Esophagus muscularis mucosa (tissue), 4 donors: Measurements from ENCODE around the gene ACER3.

ENCODE experiments used
- CTCF ChIP-seq, 3 experiments: fragments of 200-600 bp in 2 of 3; fragments of 450-650 bp in 1 of 3; sonication (generic) in 2 of 3; IDR thresholded peaks; one replicate each; pipeline ENCODE4 v1.5.1; 2017 to 2019; ENCODE audit warnings: antibody characterized with exemption in 3 of 3, mild to moderate bottlenecking in 2 of 3, moderate library complexity in 1 of 3
- EP300 ChIP-seq: sonication (generic); formaldehyde crosslinking; IDR thresholded peaks from one replicate; pipeline ENCODE4 v1.6.1; 2017; ENCODE audit warnings: antibody characterized with exemption
- POLR2A ChIP-seq: fragments of 450-650 bp; IDR thresholded peaks from one replicate; pipeline ENCODE4 v1.6.1; 2017; ENCODE audit warnings: antibody characterized with exemption, moderate library complexity, mild to moderate bottlenecking, low read depth

GRCh38 chr11:77062924-77063323, 202.2 kb downstream of the ACER3 start:
- no peak for TF ChIP-seq CTCF (IDR thresholded peaks at IDR 0.05)
- TF ChIP-seq POLR2A, result no peak
- TF ChIP-seq EP300, result no peak
